K562 treated with DMSO at 1 percent for 48 hours (cell line): Measurements from ENCODE around the gene SPTLC2. TPM values are rescaled to one million over a fixed set of nuclear protein-coding genes. Genes with fewer than 3 reads are reported as not detected.

Source experiments
- total RNA-seq: library from RNA; unstranded; fragments of 300-600 nt; gene quantifications from 2 replicates; pipeline ENCODE4 v1.2.3, GENCODE V29; 2022; ENCODE audit warnings: low replicate concordance; ENCODE audit errors: extremely low read depth

The SPTLC2 gene
- not detected in 2 replicates for total RNA-seq

GRCh38 chr14:77616454-77617229 lies at the start of gene SPTLC2:
SPTLC2 (minus strand) TSS chr14:77616637; CDS start chr14:77616579, 58 bp downstream.

GRCh38 chr14:77498120-77498979 lies 118.1 kb downstream of the SPTLC2 start, which contains the start of gene ISM2:
ISM2 (minus strand) TSS chr14:77498816; CDS start chr14:77498793, 23 bp downstream.

GRCh38 chr14:77457522-77458248 lies 158.8 kb downstream of the SPTLC2 start, which contains the start of the genes AHSA1 and VIPAS39:
AHSA1 (plus strand) TSS chr14:77458093; CDS start chr14:77458190, 97 bp downstream.
VIPAS39 (minus strand) TSS chr14:77457601; CDS start chr14:77454102, 3,499 bp downstream.

Other genes with a start within 250 kb of the SPTLC2 start
- not detected in 2 replicates for gene TMED8, start 239.5 kb downstream of the SPTLC2 start, total RNA-seq
- gene SAMD15, start 239.3 kb downstream of the SPTLC2 start, total RNA-seq: not detected in 2 replicates
- gene NOXRED1, start 193.1 kb downstream of the SPTLC2 start, total RNA-seq: not detected in 2 replicates
- gene VIPAS39, start 159.0 kb downstream of the SPTLC2 start, total RNA-seq: not detected in 2 replicates
- gene AHSA1, start 158.5 kb downstream of the SPTLC2 start, total RNA-seq: not detected in 2 replicates
- gene ISM2, start 117.8 kb downstream of the SPTLC2 start, total RNA-seq: not detected in 2 replicates
- gene ALKBH1, start 91.4 kb upstream of the SPTLC2 start, total RNA-seq: not detected in 2 replicates
- gene SLIRP, start 91.5 kb upstream of the SPTLC2 start, total RNA-seq: not detected in 2 replicates
- not detected in 2 replicates for gene SNW1, start 144.5 kb upstream of the SPTLC2 start, total RNA-seq
- not detected in 2 replicates for gene ADCK1, start 183.5 kb upstream of the SPTLC2 start, total RNA-seq